ENCODE results near the gene SNX25. TPM values are rescaled to one million over a fixed set of nuclear protein-coding genes. Genes with fewer than 3 reads are reported as not detected.

The SNX25 gene
- total RNA-seq, 2 donors from 2014 or later, result 21.4 to 26.0 TPM

GRCh38 chr4:185363251-185363650 lies 153.9 kb downstream of the SNX25 start:
- Mint-ChIP-seq H3K27ac (no peak overlapping the region), H3K36me3 (ENCODE audit: low read depth) (peaks cover 41% of the 10 kb centered on the region), H3K4me3 (no peak overlapping the region), H3K9me3 (no peaks in the 10 kb centered on the region), H3K27me3 (ENCODE audit: insufficient read depth) (no peaks in the 10 kb centered on the region), H3K4me1 (no peaks in the 10 kb centered on the region)
- no peak for TF ChIP-seq CTCF (conservative IDR thresholded peaks at IDR 0.05)
- Histone ChIP-seq H3K9ac (ENCODE audit: extremely low read depth, low read length, poor library complexity, severe bottlenecking) (no peak overlapping the region), H3K27ac (ENCODE audit: low read depth, low read length) (no peak overlapping the region), H3K9me3 (ENCODE audit: control insufficient read depth, low read length) (no peaks in the 10 kb centered on the region), H3K4me3 (ENCODE audit: low read length) (no peak overlapping the region), H3K4me1 (ENCODE audit: control insufficient read depth, insufficient read depth, low read length) (no peaks in the 10 kb centered on the region), H3K36me3 (ENCODE audit: control insufficient read depth, insufficient read depth, low read length) (peaks cover 31% of the 10 kb centered on the region), H3K27me3 (ENCODE audit: control insufficient read depth, insufficient read depth, low read length, poor library complexity, severe bottlenecking) (no peaks in the 10 kb centered on the region)
- DNase-seq, result no peak
- WGBS, 2 experiments (ENCODE audit: insufficient coverage in 1 of 2, insufficient read length in 1 of 2), result 88 to 100% methylated on average over 1 of the region's 3 CpGs

- Mint-ChIP-seq H3K4me3 (no peak overlapping the region), H3K4me1 (peaks cover 4% of the 10 kb centered on the region), H3K9me3 (no peaks in the 10 kb centered on the region), H3K27ac (no peak overlapping the region), H3K27me3 (ENCODE audit: insufficient read depth) (no peaks in the 10 kb centered on the region), H3K36me3 (ENCODE audit: low read depth) (peaks cover 35% of the 10 kb centered on the region)
- H3K4me3 ChIP-seq (ENCODE audit: low read length), result no peak overlapping the region
- WGBS, 2 experiments (ENCODE audit: insufficient coverage in 1 of 2, insufficient read length in 1 of 2), result 94 to 100% methylated on average over 3 to 4 of the region's 5 CpGs
- H3K9me3 ChIP-seq (ENCODE audit: control insufficient read depth, low read length), result no peaks in the 10 kb centered on the region
- H3K4me1 ChIP-seq (ENCODE audit: control insufficient read depth, insufficient read depth, low read length), result peaks cover 2% of the 10 kb centered on the region
- DNase-seq, result no peak
- no peak overlapping the region for H3K27ac ChIP-seq (ENCODE audit: low read depth, low read length)
- H3K36me3 ChIP-seq (ENCODE audit: control insufficient read depth, insufficient read depth, low read length), result peaks cover 30% of the 10 kb centered on the region
- no peaks in the 10 kb centered on the region for H3K27me3 ChIP-seq (ENCODE audit: control insufficient read depth, insufficient read depth, low read length, poor library complexity, severe bottlenecking)
- H3K9ac ChIP-seq (ENCODE audit: extremely low read depth, low read length, poor library complexity, severe bottlenecking), result no peak overlapping the region
- TF ChIP-seq CTCF (conservative IDR thresholded peaks at IDR 0.05), result no peak
Measured at GRCh38 chr4:185364886-185365285, 155.5 kb downstream of the SNX25 start.

GRCh38 chr4:185369731-185370130 lies 160.3 kb downstream of the SNX25 start:
- no peak for DNase-seq
- no peak for TF ChIP-seq CTCF (conservative IDR thresholded peaks at IDR 0.05)
- H3K4me1 Mint-ChIP-seq, result peaks cover 22% of the 10 kb centered on the region
- no peaks in the 10 kb centered on the region for H3K9me3 Mint-ChIP-seq
- WGBS, 2 experiments (ENCODE audit: insufficient coverage in 1 of 2, insufficient read length in 1 of 2), result 96 to 100% methylated on average over 2 to 3 of the region's 3 CpGs
- peaks cover 16% of the 10 kb centered on the region for H3K27me3 ChIP-seq (ENCODE audit: control insufficient read depth, insufficient read depth, low read length, poor library complexity, severe bottlenecking)
- no peak overlapping the region for H3K4me3 Mint-ChIP-seq
- peaks cover 29% of the 10 kb centered on the region for H3K27me3 Mint-ChIP-seq (ENCODE audit: insufficient read depth)
- H3K9me3 ChIP-seq (ENCODE audit: control insufficient read depth, low read length), result no peaks in the 10 kb centered on the region
- peaks cover 7% of the 10 kb centered on the region for H3K4me1 ChIP-seq (ENCODE audit: control insufficient read depth, insufficient read depth, low read length)
- no peak overlapping the region for H3K9ac ChIP-seq (ENCODE audit: extremely low read depth, low read length, poor library complexity, severe bottlenecking)
- H3K27ac Mint-ChIP-seq, result no peak overlapping the region
- peaks cover 25% of the 10 kb centered on the region for H3K36me3 ChIP-seq (ENCODE audit: control insufficient read depth, insufficient read depth, low read length)
- H3K27ac ChIP-seq (ENCODE audit: low read depth, low read length), result peak overlapping the region; percentile 29
- peak overlapping the region; percentile 44 for H3K4me3 ChIP-seq (ENCODE audit: low read length)
- peaks cover 37% of the 10 kb centered on the region for H3K36me3 Mint-ChIP-seq (ENCODE audit: low read depth)
